Activated T-helper 2 cell treated with anti-CD3 and anti-CD28 coated beads, Interferon-gamma antibody, Interleukin-2, Interleukin-4, amounts not matched to agents 10 μg/mL and 5 μg/mL and 100 μg/mL, durations not matched to agents 14 hours and 24 hours and 36 hours (primary cell): ENCODE measurements around the gene TWIST2. TPM values are rescaled to one million over a fixed set of nuclear protein-coding genes. Genes with fewer than 3 reads are reported as not detected.
A peak's percentile ranks its signal among the peaks of the same experiment; 100 is the strongest.

Experiments used
- DNase-seq: peaks from one replicate; pipeline ENCODE4 v3.0.0; 2021; ENCODE audit warnings: low spot score
- H3K27ac Mint-ChIP-seq: one replicate; pipeline ENCODE4 v1.8.0; 2021; ENCODE audit warnings: mixed read lengths
- H3K27me3 Mint-ChIP-seq: one replicate; pipeline ENCODE4 v1.8.0; 2021; ENCODE audit warnings: low read depth, mixed read lengths
- H3K36me3 Mint-ChIP-seq: one replicate; pipeline ENCODE4 v1.8.0; 2021; ENCODE audit warnings: low read depth, mixed read lengths
- H3K4me1 Mint-ChIP-seq: one replicate; pipeline ENCODE4 v1.8.0; 2021; ENCODE audit warnings: low read depth, mixed read lengths
- H3K4me3 Mint-ChIP-seq: one replicate; pipeline ENCODE4 v1.8.0; 2021; ENCODE audit warnings: low read depth, mild to moderate bottlenecking, moderate library complexity, mixed read lengths
- H3K9me3 Mint-ChIP-seq: one replicate; pipeline ENCODE4 v1.8.0; 2021; ENCODE audit warnings: mixed read lengths
- intact Hi-C: fragments of 100-400 bp; cut with micrococcal nuclease; formaldehyde crosslinking; loops from one replicate; pipeline ENCODE4 v1.15.1; 2023
- total RNA-seq: library from RNA; stranded (reverse); gene quantifications from 2 replicates; pipeline ENCODE4 v1.2.3, GENCODE V29; 2022

The TWIST2 gene
- total RNA-seq, 1 donor from 2014 or later: not detected

- peak; percentile 4 for DNase-seq
- Mint-ChIP-seq H3K36me3 (no peaks in the 10 kb centered on the region), H3K27me3 (no peaks in the 10 kb centered on the region), H3K4me3 (no peak overlapping the region), H3K27ac (no peak overlapping the region), H3K4me1 (peaks cover 10% of the 10 kb centered on the region), H3K9me3 (no peaks in the 10 kb centered on the region)
- intact Hi-C loops: no loop called here
These were observed 98.7 kb downstream of the TWIST2 start for GRCh38 chr2:238946318-238947242.

- peaks cover 10% of the 10 kb centered on the region for H3K4me1 Mint-ChIP-seq
- intact Hi-C loops: no loop called here
- no peak overlapping the region for H3K27ac Mint-ChIP-seq
- H3K9me3 Mint-ChIP-seq: no peaks in the 10 kb centered on the region
- no peaks in the 10 kb centered on the region for H3K36me3 Mint-ChIP-seq
- peak; percentile 5 for DNase-seq
- H3K4me3 Mint-ChIP-seq: no peak overlapping the region
- no peaks in the 10 kb centered on the region for H3K27me3 Mint-ChIP-seq
These were observed 99.4 kb downstream of the TWIST2 start for GRCh38 chr2:238947243-238947760.

- Mint-ChIP-seq H3K4me3 (no peak overlapping the region), H3K36me3 (no peaks in the 10 kb centered on the region), H3K27me3 (no peaks in the 10 kb centered on the region), H3K4me1 (peaks cover 10% of the 10 kb centered on the region), H3K27ac (no peak overlapping the region), H3K9me3 (no peaks in the 10 kb centered on the region)
- intact Hi-C loops: no loop called here
- DNase-seq: peak; percentile 4
These were observed 100.2 kb downstream of the TWIST2 start for GRCh38 chr2:238947920-238948710.

GRCh38 chr2:238948765-238949641 is 101.1 kb downstream of the TWIST2 start:
- Mint-ChIP-seq H3K27me3 (peaks cover 3% of the 10 kb centered on the region), H3K9me3 (no peaks in the 10 kb centered on the region), H3K4me3 (no peak overlapping the region), H3K36me3 (no peaks in the 10 kb centered on the region), H3K27ac (no peak overlapping the region), H3K4me1 (peaks cover 10% of the 10 kb centered on the region)
- DNase-seq: peak; percentile 3
- intact Hi-C loops: no loop called here

- peaks cover 4% of the 10 kb centered on the region for H3K27me3 Mint-ChIP-seq
- no peak for DNase-seq
- no peaks in the 10 kb centered on the region for H3K36me3 Mint-ChIP-seq
- no peaks in the 10 kb centered on the region for H3K9me3 Mint-ChIP-seq
- H3K27ac Mint-ChIP-seq: no peak overlapping the region
- no peak overlapping the region for H3K4me3 Mint-ChIP-seq
- peaks cover 10% of the 10 kb centered on the region for H3K4me1 Mint-ChIP-seq
- intact Hi-C loops: no loop called here
These were observed 101.9 kb downstream of the TWIST2 start for GRCh38 chr2:238949710-238950345.

- Mint-ChIP-seq H3K4me3 (no peak overlapping the region), H3K36me3 (no peaks in the 10 kb centered on the region), H3K27ac (no peak overlapping the region), H3K27me3 (peaks cover 4% of the 10 kb centered on the region), H3K9me3 (no peaks in the 10 kb centered on the region), H3K4me1 (peaks cover 10% of the 10 kb centered on the region)
- no peak for DNase-seq
- intact Hi-C loops: no loop called here
These were observed 102.7 kb downstream of the TWIST2 start for GRCh38 chr2:238950551-238950950.

GRCh38 chr2:238952261-238952919 is 104.5 kb downstream of the TWIST2 start:
- Mint-ChIP-seq H3K36me3 (no peaks in the 10 kb centered on the region), H3K4me1 (peaks cover 10% of the 10 kb centered on the region), H3K4me3 (no peak overlapping the region), H3K27ac (no peak overlapping the region), H3K9me3 (no peaks in the 10 kb centered on the region), H3K27me3 (peaks cover 8% of the 10 kb centered on the region)
- intact Hi-C loops: no loop called here
- DNase-seq: no peak

- Mint-ChIP-seq H3K27ac (no peak overlapping the region), H3K4me1 (no peaks in the 10 kb centered on the region), H3K9me3 (no peaks in the 10 kb centered on the region), H3K27me3 (peaks cover 19% of the 10 kb centered on the region), H3K4me3 (no peak overlapping the region), H3K36me3 (no peaks in the 10 kb centered on the region)
- intact Hi-C loops: no loop called here
- DNase-seq: peak; percentile 5
These were observed 107.1 kb downstream of the TWIST2 start for GRCh38 chr2:238954841-238955591.

GRCh38 chr2:238955648-238956531 is 108.0 kb downstream of the TWIST2 start:
- no peaks in the 10 kb centered on the region for H3K36me3 Mint-ChIP-seq

GRCh38 chr2:238956676-238957075 is 108.8 kb downstream of the TWIST2 start:
- Mint-ChIP-seq H3K27me3 (peaks cover 19% of the 10 kb centered on the region), H3K9me3 (no peaks in the 10 kb centered on the region), H3K27ac (no peak overlapping the region), H3K36me3 (no peaks in the 10 kb centered on the region), H3K4me1 (no peaks in the 10 kb centered on the region), H3K4me3 (no peak overlapping the region)
- intact Hi-C loops: no loop called here
- DNase-seq: no peak

More at GRCh38 chr2:238955648-238956531, 108.0 kb downstream of the TWIST2 start:
- no peak for DNase-seq
- Mint-ChIP-seq H3K27me3 (peaks cover 19% of the 10 kb centered on the region), H3K4me3 (no peak overlapping the region), H3K9me3 (no peaks in the 10 kb centered on the region), H3K27ac (no peak overlapping the region), H3K4me1 (no peaks in the 10 kb centered on the region)
- intact Hi-C loops: no loop called here
